HEK293 (cell line): ENCODE data around the gene C11orf91.

ENCODE experiments used
- CTCF ChIA-PET: fragments of 350-600 bp; formaldehyde crosslinking; extraction: SDS; loops from one replicate; lab custom pipeline; 2021; ENCODE audit warnings: antibody characterized with exemption; lab: Yijun Ruan, JAX
- POLR2A ChIA-PET: fragments of 300-600 bp; formaldehyde crosslinking; extraction: SDS; loops from one replicate; lab custom pipeline; 2020; ENCODE audit warnings: antibody characterized with exemption, inconsistent platforms; lab: Yijun Ruan, JAX
- H3K27ac ChIP-seq: fragments of 200-500 bp; sonication (Bioruptor generic); 2 replicates; pipeline ENCODE4 v1.5.1; 2014; ENCODE audit warnings: low read depth, low read length, control low read depth, inconsistent platforms; ENCODE audit errors: extremely low read depth
- H3K36me3 ChIP-seq, 2 experiments: fragments of 200-500 bp in 1 of 2; sonication (Bioruptor generic) in 1 of 2; 1 replicate in 1 of 2; 2 replicates in 1 of 2; pipeline ENCODE4 v1.5.1; 2014 to 2017; ENCODE audit warnings: inconsistent platforms in 2 of 2, low read length in 2 of 2; ENCODE audit not compliant: control insufficient read depth in 2 of 2, insufficient read depth in 1 of 2
- H3K4me1 ChIP-seq: fragments of 200-500 bp; sonication (Bioruptor generic); 2 replicates; pipeline ENCODE4 v1.5.1; 2014; ENCODE audit warnings: mild to moderate bottlenecking, low read length, inconsistent platforms; ENCODE audit not compliant: control insufficient read depth, insufficient read depth
- H3K4me3 ChIP-seq: 2 replicates; pipeline ENCODE4 v1.5.1; 2011; ENCODE audit warnings: low read depth, mild to moderate bottlenecking, control low read depth, low read length, moderate library complexity
- H3K9me3 ChIP-seq: fragments of 200-500 bp; sonication (Bioruptor generic); 2 replicates; pipeline ENCODE4 v1.5.1; 2014; ENCODE audit warnings: low read depth, low read length, inconsistent platforms; ENCODE audit not compliant: control insufficient read depth, insufficient read depth
- MZF1 ChIP-seq: fragments of 450-650 bp; formaldehyde crosslinking; IDR thresholded peaks from 2 replicates; pipeline ENCODE4 v1.5.1; 2017; ENCODE audit warnings: missing biosample characterization, missing genetic modification characterization, borderline replicate concordance
- PRDM10 ChIP-seq: fragments of 450-650 bp; formaldehyde crosslinking; IDR thresholded peaks from 2 replicates; pipeline ENCODE4 v1.5.1; 2016; ENCODE audit warnings: missing biosample characterization, missing genetic modification characterization
- PRDM4 ChIP-seq: fragments of 450-650 bp; formaldehyde crosslinking; IDR thresholded peaks from 2 replicates; pipeline ENCODE4 v1.5.1; 2017; ENCODE audit warnings: missing biosample characterization, missing genetic modification characterization
- TCF7L2 ChIP-seq: IDR thresholded peaks from 2 replicates; pipeline ENCODE4 v1.6.1; 2011; ENCODE audit warnings: low read depth, mild to moderate bottlenecking, inconsistent platforms, low read length, moderate library complexity, borderline replicate concordance
- WT1 ChIP-seq: fragments of 450-650 bp; formaldehyde crosslinking; IDR thresholded peaks from 2 replicates; pipeline ENCODE4 v1.5.1; 2016; ENCODE audit warnings: missing biosample characterization, missing genetic modification characterization
- ZBTB26 ChIP-seq: fragments of 450-650 bp; formaldehyde crosslinking; optimal IDR thresholded peaks from 2 replicates; pipeline ENCODE3; 2016; ENCODE audit warnings: missing biosample characterization, mild to moderate bottlenecking, missing genetic modification characterization
- ZBTB6 ChIP-seq: fragments of 450-650 bp; formaldehyde crosslinking; IDR thresholded peaks from 2 replicates; pipeline ENCODE4 v1.5.1; 2017; ENCODE audit warnings: missing biosample characterization, missing genetic modification characterization
- ZFHX2 ChIP-seq: fragments of 450-650 bp; formaldehyde crosslinking; conservative IDR thresholded peaks from 2 replicates; pipeline ENCODE4 v1.5.1; 2016; ENCODE audit warnings: missing biosample characterization, missing genetic modification characterization
- ZNF114 ChIP-seq: fragments of 450-650 bp; formaldehyde crosslinking; IDR thresholded peaks from 2 replicates; pipeline ENCODE4 v1.5.0; 2017; ENCODE audit warnings: missing biosample characterization, missing genetic modification characterization
- ZNF133 ChIP-seq: fragments of 450-650 bp; formaldehyde crosslinking; IDR thresholded peaks from 2 replicates; pipeline ENCODE4 v1.5.1; 2016; ENCODE audit warnings: missing biosample characterization, missing genetic modification characterization
- ZNF548 ChIP-seq: fragments of 450-650 bp; formaldehyde crosslinking; IDR thresholded peaks from 2 replicates; pipeline ENCODE4 v1.5.1; 2016; ENCODE audit warnings: missing biosample characterization, missing genetic modification characterization
- ZNF561 ChIP-seq: fragments of 450-650 bp; IDR thresholded peaks from 2 replicates; pipeline ENCODE4 v1.5.1; 2018; ENCODE audit warnings: missing biosample characterization, missing genetic modification characterization, borderline replicate concordance
- ZNF600 ChIP-seq: fragments of 450-650 bp; formaldehyde crosslinking; IDR thresholded peaks from 2 replicates; pipeline ENCODE4 v1.5.1; 2016; ENCODE audit warnings: missing biosample characterization, missing genetic modification characterization
- TF ChIP-seq, protein P1 (sequence below): fragments of 450-650 bp; IDR thresholded peaks from 2 replicates; pipeline ENCODE4 v1.5.1; 2018; ENCODE audit warnings: missing biosample characterization, missing genetic modification characterization

C11orf91 gene

DNA sequence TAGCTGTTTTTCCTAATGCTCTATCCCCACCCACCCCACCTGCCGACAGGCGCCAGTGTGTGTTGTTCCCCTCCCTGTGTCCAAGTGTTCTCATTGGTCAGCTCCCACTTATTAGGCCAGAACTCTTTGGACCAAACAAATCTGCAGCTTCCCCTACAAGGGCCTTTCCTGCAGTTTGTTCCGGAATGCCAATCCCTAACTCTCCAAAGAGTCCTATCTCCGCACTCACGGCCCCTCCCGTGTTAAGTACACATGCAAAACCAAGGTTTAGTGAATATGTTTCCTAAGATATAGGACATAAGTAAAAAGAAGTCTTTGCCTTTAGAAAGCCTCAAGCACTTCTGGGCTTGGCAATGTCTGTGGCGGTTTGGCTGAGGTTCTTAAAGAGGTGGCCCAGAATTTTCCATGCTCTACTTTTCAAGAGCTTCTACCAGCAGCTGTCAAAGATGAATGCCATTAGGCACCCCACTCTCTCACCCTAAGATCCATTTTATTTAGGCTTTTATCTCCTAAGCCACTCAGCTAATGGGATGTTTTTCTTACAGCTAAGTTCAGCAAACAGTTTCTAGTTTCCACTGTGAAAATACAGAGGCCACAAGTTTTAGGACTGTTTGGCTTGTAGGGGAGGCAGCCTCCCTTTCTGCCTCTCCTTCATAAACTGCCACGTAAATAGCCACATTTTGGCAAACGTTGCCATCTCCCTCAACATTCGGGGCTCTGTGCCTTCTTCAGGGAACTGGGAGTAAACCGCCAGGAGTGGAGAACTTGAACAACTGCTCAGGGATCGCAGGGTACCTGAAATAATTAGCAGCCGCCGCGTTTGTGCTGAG lies 34.0 kb upstream of the C11orf91 start:
- Histone ChIP-seq H3K27ac (no peak overlapping the region), H3K4me1 (no peaks in the 10 kb centered on the region)

DNA sequence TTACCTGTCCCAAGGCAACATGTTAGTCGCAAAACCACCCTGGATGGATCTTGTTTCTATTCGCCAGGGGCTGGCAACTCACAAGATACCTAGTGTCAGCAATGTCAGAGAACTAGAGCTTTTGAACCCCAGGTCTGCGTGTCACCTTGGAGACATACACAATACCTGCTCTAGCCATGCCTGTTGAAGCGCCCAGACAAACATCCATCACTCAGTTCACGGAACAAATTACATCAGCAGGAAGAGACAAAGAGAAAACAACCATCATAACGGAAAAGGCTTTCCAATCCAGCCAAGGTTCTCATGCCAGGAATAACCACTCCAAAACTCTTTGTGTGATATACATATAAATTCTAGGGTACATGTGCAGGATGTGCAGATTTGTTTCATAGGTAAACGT lies 33.4 kb upstream of the C11orf91 start:
- Histone ChIP-seq H3K9me3 (no peaks in the 10 kb centered on the region), H3K27ac (no peak overlapping the region), H3K36me3 (peaks cover 0 to 15% of the 10 kb centered on the region in 2 experiments; a peak in 1 of 3 replicates), H3K4me3 (no peak overlapping the region), H3K4me1 (no peaks in the 10 kb centered on the region)
- TF ChIP-seq ZBTB26 (no peak), ZNF114 (tag by site-specific recombination) (no peak), TCF7L2 (no peak)
- TF ChIP-seq, protein P1, sequence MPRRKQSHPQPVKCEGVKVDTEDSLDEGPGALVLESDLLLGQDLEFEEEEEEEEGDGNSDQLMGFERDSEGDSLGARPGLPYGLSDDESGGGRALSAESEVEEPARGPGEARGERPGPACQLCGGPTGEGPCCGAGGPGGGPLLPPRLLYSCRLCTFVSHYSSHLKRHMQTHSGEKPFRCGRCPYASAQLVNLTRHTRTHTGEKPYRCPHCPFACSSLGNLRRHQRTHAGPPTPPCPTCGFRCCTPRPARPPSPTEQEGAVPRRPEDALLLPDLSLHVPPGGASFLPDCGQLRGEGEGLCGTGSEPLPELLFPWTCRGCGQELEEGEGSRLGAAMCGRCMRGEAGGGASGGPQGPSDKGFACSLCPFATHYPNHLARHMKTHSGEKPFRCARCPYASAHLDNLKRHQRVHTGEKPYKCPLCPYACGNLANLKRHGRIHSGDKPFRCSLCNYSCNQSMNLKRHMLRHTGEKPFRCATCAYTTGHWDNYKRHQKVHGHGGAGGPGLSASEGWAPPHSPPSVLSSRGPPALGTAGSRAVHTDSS (tag by site-specific recombination) = no peak
- CTCF ChIA-PET = interaction anchor here (0.9 to 1.1 kb wide), 3 partner anchors 10 to 32 kb away, joined by 3 to 4 read pairs (median 3); no protein-coding TSS in a partner anchor
- POLR2A ChIA-PET = interaction anchor here (0.5 kb wide), 1 partner anchor 24 kb away, joined by 3 read pairs; no protein-coding TSS in a partner anchor

More for the DNA sequence above, 34.0 kb upstream of the C11orf91 start:
- TF ChIP-seq PRDM4 (peak; percentile 52; the same call in 1 of the 2 replicates), WT1 (tag by site-specific recombination) (peak; percentile 71; the same call in 1 of the 2 replicates), ZNF600 (tag by site-specific recombination) (0 out of 2 replicates have a peak, but pooled peaks have one; percentile 56), ZBTB6 (tag by site-specific recombination) (no peak)
- ChIA-PET POLR2A (no interaction called here), CTCF (interaction anchor here (1.1 kb wide), 1 partner anchor 19 kb away, joined by 4 read pairs; no protein-coding TSS in a partner anchor)
- peak overlapping the region; percentile 86 for H3K4me3 ChIP-seq
- H3K36me3 ChIP-seq = peaks cover 0 to 15% of the 10 kb centered on the region in 2 experiments; a peak in 1 of 3 replicates
- H3K9me3 ChIP-seq = no peaks in the 10 kb centered on the region

GRCh38 chr11:33731723-33732531 lies 31.3 kb upstream of the C11orf91 start:
- POLR2A ChIA-PET = no interaction called here

More at GRCh38 chr11:33731723-33732531, 31.3 kb upstream of the C11orf91 start:
- TF ChIP-seq ZNF548 (no peak), MZF1 (tag by site-specific recombination) (peak; percentile 18; the same call in 1 of the 2 replicates), ZFHX2 (tag by site-specific recombination) (peak; percentile 46), ZNF133 (tag by site-specific recombination) (0 out of 2 replicates have a peak, but pooled peaks have one; percentile 25), PRDM10 (tag by site-specific recombination) (peak; percentile 58), ZNF561 (tag by site-specific recombination) (no peak)
- H3K27ac ChIP-seq = no peak overlapping the region
- CTCF ChIA-PET = no interaction called here
- H3K4me1 ChIP-seq = no peaks in the 10 kb centered on the region
- no peaks in the 10 kb centered on the region for H3K9me3 ChIP-seq
- H3K4me3 ChIP-seq = no peak overlapping the region
- H3K36me3 ChIP-seq = peaks cover 0 to 15% of the 10 kb centered on the region in 2 experiments; a peak in 1 of 3 replicates
